Measurements from ENCODE around the gene ZNF148. TPM values are rescaled to one million over a fixed set of nuclear protein-coding genes. Genes with fewer than 3 reads are reported as not detected.

Gene ZNF148
- total RNA-seq, 1 donor from 2014 or later, result 44.5 TPM

GRCh38 chr3:125177746-125178145 is 197.4 kb downstream of the ZNF148 start:
- no peak overlapping the region for H3K4me3 Mint-ChIP-seq (ENCODE audit: unreplicated experiment)
- Histone ChIP-seq H3K4me1 (ENCODE audit: insufficient read depth, low read length) (no peaks in the 10 kb centered on the region), H3K27ac (ENCODE audit: low read depth, low read length) (no peak overlapping the region), H3K27me3 (ENCODE audit: insufficient read depth, low read length) (no peaks in the 10 kb centered on the region), H3K9me3 (ENCODE audit: insufficient read depth, low read depth, low read length) (no peaks in the 10 kb centered on the region), H2AFZ (ENCODE audit: low read depth, low read length) (no peak overlapping the region), H3K79me2 (ENCODE audit: insufficient read depth, low read length) (no peaks in the 10 kb centered on the region), H4K20me1 (ENCODE audit: insufficient read depth, low read length) (no peaks in the 10 kb centered on the region), H3K9ac (ENCODE audit: low read length) (no peak overlapping the region), H3K4me2 (ENCODE audit: low read length) (no peak overlapping the region), H3K36me3 (ENCODE audit: insufficient read depth, low read length) (no peaks in the 10 kb centered on the region), H3K4me3 (ENCODE audit: insufficient read depth, low read depth, low read length) (no peak overlapping the region)
- H3K27me3 Mint-ChIP-seq (ENCODE audit: low read depth, unreplicated experiment), result no peaks in the 10 kb centered on the region
- no peaks in the 10 kb centered on the region for H3K36me3 Mint-ChIP-seq (ENCODE audit: low read depth, unreplicated experiment)
- H3K4me1 Mint-ChIP-seq (ENCODE audit: low read depth, unreplicated experiment), result no peaks in the 10 kb centered on the region
- DNase-seq (ENCODE audit: low read depth) (no peak), FAIRE-seq (no peak)
- no peak for TF ChIP-seq EZH2 (IDR thresholded peaks at IDR 0.05; ENCODE audit: insufficient read depth, low read length)
- no peak for TF ChIP-seq CTCF (IDR thresholded peaks at IDR 0.05; ENCODE audit: insufficient read depth, low read depth, low read length)
- peaks cover 4% of the 10 kb centered on the region for H3K9me3 Mint-ChIP-seq (ENCODE audit: unreplicated experiment)
- no peak overlapping the region for H3K27ac Mint-ChIP-seq (ENCODE audit: unreplicated experiment)

Other genes starting within 250 kb of the ZNF148 start
- 4.2 and 4.4 TPM in 2 replicates for gene SLC12A8, start 162.6 kb downstream of the ZNF148 start, total RNA-seq
- 40.4 and 41.8 TPM in 2 replicates for gene SNX4, start 144.9 kb upstream of the ZNF148 start, total RNA-seq
- 15.7 and 17.0 TPM in 2 replicates for gene OSBPL11, start 220.2 kb upstream of the ZNF148 start, total RNA-seq

Data from astrocyte (in vitro differentiated cells and primary cell).